RWPE1 (cell line): Measurements from ENCODE around the gene TMEM101.
"Not testable (repeated sequence)": the region's sequence is repeated elsewhere in the genome, so short reads cannot be mapped to it uniquely, and the experiment has no call there.

ENCODE experiments used
- CTCF ChIA-PET: fragments of 350-600 bp; sonication (Branson Sonifier 250); formaldehyde crosslinking; extraction: SDS; loops from one replicate; lab custom pipeline; 2021; lab: Yijun Ruan, JAX
- POLR2A ChIA-PET: fragments of 400-600 bp; formaldehyde crosslinking; extraction: SDS; loops from one replicate; lab custom pipeline; 2020; ENCODE audit warnings: antibody characterized with exemption; ENCODE audit not compliant: low non-redundant PET; lab: Yijun Ruan, JAX
- DNase-seq: peaks from one replicate; pipeline ENCODE4 v3.0.0; 2012; ENCODE audit warnings: low spot score
- H3K27ac ChIP-seq: fragments of 450-650 bp; 2 replicates; pipeline ENCODE4 v1.5.1; 2017
- CTCF ChIP-seq: fragments of 450-650 bp; conservative IDR thresholded peaks from 2 replicates; pipeline ENCODE4 v1.5.1; 2017; ENCODE audit warnings: low read depth, mild to moderate bottlenecking

Gene TMEM101

GRCh38 chr17:43979011-43979410 is 35.8 kb downstream of the TMEM101 start:
- ChIA-PET CTCF (interaction anchor here (0.7 to 1.1 kb wide), 3 partner anchors 17 to 62 kb away, joined by 3 to 9 read pairs (median 3); no protein-coding TSS in a partner anchor), POLR2A (no interaction called here)
- no peak for DNase-seq
- TF ChIP-seq CTCF = no peak
- no peak overlapping the region for H3K27ac ChIP-seq

GRCh38 chr17:43978078-43978477 is 36.7 kb downstream of the TMEM101 start:
- no peak for TF ChIP-seq CTCF
- DNase-seq = no peak
- CTCF ChIA-PET = no interaction called here
- no peak overlapping the region for H3K27ac ChIP-seq
- POLR2A ChIA-PET = no interaction called here

GRCh38 chr17:43976963-43977837 is 37.6 kb downstream of the TMEM101 start:
- H3K27ac ChIP-seq = no peak overlapping the region
- POLR2A ChIA-PET = no interaction called here
- TF ChIP-seq CTCF = no peak
- CTCF ChIA-PET = no interaction called here
- DNase-seq = no peak

- ChIA-PET CTCF (no interaction called here), POLR2A (no interaction called here)
- H3K27ac ChIP-seq = no peak overlapping the region
- no peak for DNase-seq
- no peak for TF ChIP-seq CTCF
Measured at GRCh38 chr17:43975898-43976297, 38.9 kb downstream of the TMEM101 start.

- DNase-seq = no peak
- H3K27ac ChIP-seq = no peak overlapping the region
- no peak for TF ChIP-seq CTCF
- POLR2A ChIA-PET = no interaction called here
- CTCF ChIA-PET = no interaction called here
Measured at GRCh38 chr17:43974382-43975266, 40.1 kb downstream of the TMEM101 start.

- POLR2A ChIA-PET, H3K27ac ChIP-seq, DNase-seq: not testable (repeated sequence)
- CTCF ChIA-PET = interaction anchor here (0.7 kb wide), 1 partner anchor 187 kb away, joined by 3 read pairs; no protein-coding TSS in a partner anchor
Measured at GRCh38 chr17:43972444-43973212, 42.1 kb downstream of the TMEM101 start.

GRCh38 chr17:43971436-43971835 is 43.3 kb downstream of the TMEM101 start:
- CTCF ChIA-PET = interaction anchor here (0.6 to 0.7 kb wide), 2 partner anchors 10 to 73 kb away, joined by 4 to 7 read pairs; no protein-coding TSS in a partner anchor
- DNase-seq, H3K27ac ChIP-seq, POLR2A ChIA-PET: not testable (repeated sequence)
